Nephron progenitor cell (in vitro differentiated cells): ENCODE measurements around the gene CLASP1.

Experiments
- DNase-seq: peaks from one replicate; pipeline ENCODE4 v3.0.0; 2021
- H3K27ac Mint-ChIP-seq: 2 replicates; pipeline ENCODE4 v1.8.0; 2021; ENCODE audit warnings: mild to moderate bottlenecking, moderate library complexity, mixed read lengths
- H3K27me3 Mint-ChIP-seq: 2 replicates; pipeline ENCODE4 v1.8.0; 2021; ENCODE audit warnings: mild to moderate bottlenecking, low read depth, mixed read lengths; ENCODE audit not compliant: poor library complexity
- H3K36me3 Mint-ChIP-seq: 2 replicates; pipeline ENCODE4 v1.8.0; 2021; ENCODE audit warnings: low read depth, mixed read lengths
- H3K4me1 Mint-ChIP-seq: 2 replicates; pipeline ENCODE4 v1.8.0; 2021; ENCODE audit warnings: mixed read lengths
- H3K4me3 Mint-ChIP-seq: 2 replicates; pipeline ENCODE4 v1.8.0; 2021; ENCODE audit warnings: mild to moderate bottlenecking, moderate library complexity, mixed read lengths
- H3K9me3 Mint-ChIP-seq: 2 replicates; pipeline ENCODE4 v1.8.0; 2021; ENCODE audit warnings: mild to moderate bottlenecking, moderate library complexity, mixed read lengths
- TF ChIP-seq, protein P1 (sequence below): fragments of 200-600 bp; sonication (generic); IDR thresholded peaks from 2 replicates; pipeline ENCODE4 v1.5.0; 2021; ENCODE audit warnings: antibody characterized with exemption

CLASP1 gene

DNA sequence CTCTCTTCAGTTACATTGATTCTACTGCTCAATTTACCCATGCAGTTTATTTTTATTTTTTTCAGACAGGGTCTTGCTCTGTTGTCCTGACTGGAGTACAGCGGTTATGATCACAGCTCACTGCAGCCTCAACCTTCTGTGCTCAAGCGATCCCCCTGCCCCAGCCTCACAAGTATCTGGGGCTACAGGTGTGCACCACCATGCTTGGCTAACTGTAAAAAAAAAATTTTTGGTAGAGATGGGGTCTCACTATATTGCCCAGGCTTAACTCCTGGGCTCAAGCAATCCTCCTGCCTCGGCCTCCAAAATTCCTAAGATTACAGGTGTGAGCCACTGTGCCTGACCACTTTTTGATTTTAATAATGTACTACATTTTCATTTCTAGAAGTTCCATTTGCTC, 212.3 kb downstream of the CLASP1 start:
- Mint-ChIP-seq H3K27me3 (no peaks in the 10 kb centered on the region), H3K9me3 (no peaks in the 10 kb centered on the region)

DNA sequence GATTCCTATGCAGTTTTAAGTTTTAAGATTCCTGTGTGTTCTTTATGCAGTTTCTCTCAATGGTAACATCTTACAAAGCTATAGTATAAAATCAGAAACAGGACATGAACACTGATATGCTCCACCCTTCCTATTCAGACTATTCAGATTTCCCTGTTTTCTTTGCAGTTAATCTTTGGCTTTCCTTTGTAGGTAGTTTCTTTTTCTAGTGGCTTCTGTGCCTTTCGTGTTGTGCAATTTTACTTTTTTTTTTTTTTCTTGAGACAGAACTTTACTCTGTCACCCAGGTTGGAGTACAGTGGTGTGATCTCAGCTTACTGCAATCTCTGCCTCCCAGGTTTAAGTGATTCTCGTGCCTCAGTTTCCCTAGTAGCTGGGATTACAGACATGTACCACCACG, 213.5 kb downstream of the CLASP1 start:
- Mint-ChIP-seq H3K27ac (no peak overlapping the region), H3K4me3 (no peak overlapping the region)
- no peak for DNase-seq

More for the DNA sequence above, 212.3 kb downstream of the CLASP1 start:
- Mint-ChIP-seq H3K27ac (peak overlapping the region; percentile 7), H3K4me1 (no peaks in the 10 kb centered on the region), H3K36me3 (peaks cover 54% of the 10 kb centered on the region), H3K4me3 (no peak overlapping the region)
- TF ChIP-seq, protein P1, sequence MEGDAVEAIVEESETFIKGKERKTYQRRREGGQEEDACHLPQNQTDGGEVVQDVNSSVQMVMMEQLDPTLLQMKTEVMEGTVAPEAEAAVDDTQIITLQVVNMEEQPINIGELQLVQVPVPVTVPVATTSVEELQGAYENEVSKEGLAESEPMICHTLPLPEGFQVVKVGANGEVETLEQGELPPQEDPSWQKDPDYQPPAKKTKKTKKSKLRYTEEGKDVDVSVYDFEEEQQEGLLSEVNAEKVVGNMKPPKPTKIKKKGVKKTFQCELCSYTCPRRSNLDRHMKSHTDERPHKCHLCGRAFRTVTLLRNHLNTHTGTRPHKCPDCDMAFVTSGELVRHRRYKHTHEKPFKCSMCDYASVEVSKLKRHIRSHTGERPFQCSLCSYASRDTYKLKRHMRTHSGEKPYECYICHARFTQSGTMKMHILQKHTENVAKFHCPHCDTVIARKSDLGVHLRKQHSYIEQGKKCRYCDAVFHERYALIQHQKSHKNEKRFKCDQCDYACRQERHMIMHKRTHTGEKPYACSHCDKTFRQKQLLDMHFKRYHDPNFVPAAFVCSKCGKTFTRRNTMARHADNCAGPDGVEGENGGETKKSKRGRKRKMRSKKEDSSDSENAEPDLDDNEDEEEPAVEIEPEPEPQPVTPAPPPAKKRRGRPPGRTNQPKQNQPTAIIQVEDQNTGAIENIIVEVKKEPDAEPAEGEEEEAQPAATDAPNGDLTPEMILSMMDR, result no peak
- DNase-seq, result no peak

DNA sequence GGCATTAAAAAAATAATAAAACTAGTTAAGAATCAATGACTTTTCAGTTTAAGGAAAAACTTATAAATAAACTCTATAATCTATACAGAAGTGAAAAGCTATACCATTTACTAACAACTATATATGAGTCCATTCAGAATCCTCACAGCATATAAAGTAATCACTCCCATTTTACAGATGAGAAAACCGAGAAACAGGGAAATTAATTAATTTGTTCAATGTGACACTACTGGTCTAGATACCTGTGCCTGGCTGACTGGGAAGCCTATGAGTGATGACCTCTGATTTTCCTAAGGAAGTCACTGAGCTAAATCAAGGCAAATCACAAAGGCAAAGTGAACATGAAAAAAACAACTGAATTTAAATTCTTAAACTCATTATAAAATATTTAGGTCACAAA, 218.0 kb downstream of the CLASP1 start:
- peaks cover 32% of the 10 kb centered on the region for H3K4me1 Mint-ChIP-seq
- no peak for DNase-seq
- peaks cover 41% of the 10 kb centered on the region for H3K36me3 Mint-ChIP-seq
- TF ChIP-seq, protein P1, result no peak
- no peak overlapping the region for H3K27ac Mint-ChIP-seq
- H3K9me3 Mint-ChIP-seq, result no peaks in the 10 kb centered on the region
- H3K4me3 Mint-ChIP-seq, result no peak overlapping the region
- no peaks in the 10 kb centered on the region for H3K27me3 Mint-ChIP-seq

More for the DNA sequence above, 213.5 kb downstream of the CLASP1 start:
- H3K9me3 Mint-ChIP-seq, result no peaks in the 10 kb centered on the region
- peaks cover 49% of the 10 kb centered on the region for H3K36me3 Mint-ChIP-seq
- TF ChIP-seq, protein P1, result no peak
- peaks cover 10% of the 10 kb centered on the region for H3K4me1 Mint-ChIP-seq
- no peaks in the 10 kb centered on the region for H3K27me3 Mint-ChIP-seq

DNA sequence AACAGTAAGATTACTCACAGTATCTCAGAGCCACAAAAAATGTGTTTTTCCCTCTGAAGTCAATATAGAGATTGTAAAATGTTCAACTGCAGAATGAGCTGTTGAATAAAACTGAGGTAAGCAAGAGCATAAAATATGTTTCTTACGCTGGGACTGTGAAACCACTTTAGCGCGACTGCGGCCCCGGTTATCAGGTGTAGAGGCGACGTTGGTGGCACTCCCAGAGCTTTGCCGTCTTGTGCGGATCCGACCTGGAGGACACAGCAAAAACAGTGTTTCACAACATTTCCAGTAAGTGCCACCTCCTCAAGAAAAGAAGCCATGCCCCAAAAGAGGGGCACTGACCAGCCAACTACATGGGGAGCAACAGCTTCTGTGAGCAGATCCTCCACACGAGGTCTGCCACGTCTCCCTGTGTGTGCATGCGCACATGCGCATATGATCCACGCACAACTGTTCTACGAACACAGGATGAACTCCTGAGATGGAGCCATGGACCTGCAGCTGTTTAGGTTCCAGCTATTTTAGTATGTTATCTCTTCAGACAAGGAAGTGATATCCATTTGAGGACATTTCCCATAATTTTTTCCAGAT, 219.2 kb downstream of the CLASP1 start:
- DNase-seq, result peak; percentile 10
- Mint-ChIP-seq H3K4me1 (peaks cover 32% of the 10 kb centered on the region), H3K36me3 (peaks cover 39% of the 10 kb centered on the region), H3K4me3 (no peak overlapping the region), H3K27me3 (no peaks in the 10 kb centered on the region), H3K9me3 (no peaks in the 10 kb centered on the region), H3K27ac (peak overlapping the region; percentile 89)
- TF ChIP-seq, protein P1, result no peak

DNA sequence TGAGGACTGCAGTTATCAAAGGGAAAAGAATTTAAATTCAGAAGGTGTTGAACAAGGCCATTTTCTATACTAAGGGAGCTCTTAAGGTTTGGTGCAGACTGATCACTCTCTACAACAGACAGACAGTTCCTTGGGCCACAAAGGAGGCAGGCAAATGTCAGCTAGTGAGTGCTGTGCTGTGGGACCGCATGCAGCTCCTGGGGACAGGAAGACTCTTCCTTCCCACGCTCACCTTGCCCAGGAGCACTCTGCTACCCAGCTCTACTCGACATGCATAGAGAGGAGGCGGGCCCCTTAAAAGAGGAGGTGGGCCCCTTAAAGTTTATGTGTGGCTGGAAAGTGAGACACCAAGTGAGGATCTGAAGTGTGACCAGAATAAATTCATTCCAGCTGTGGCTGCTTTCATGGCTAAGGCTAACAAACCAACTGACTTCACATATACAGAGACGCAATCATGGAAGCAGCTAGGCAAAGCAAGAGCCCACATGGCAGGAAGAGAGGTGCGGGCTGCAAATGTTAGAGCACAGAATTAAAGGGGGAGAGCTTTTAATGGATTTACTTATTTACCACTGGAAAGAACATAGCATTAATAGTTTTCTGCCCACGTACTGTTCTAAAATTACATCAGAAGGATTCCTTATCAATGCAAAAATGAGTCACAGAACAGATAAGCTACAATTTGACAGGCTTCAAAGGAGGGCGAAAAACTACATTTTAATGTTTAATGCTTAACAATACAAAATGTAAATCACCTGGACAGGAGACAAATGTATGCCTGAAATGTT, 220.0 kb downstream of the CLASP1 start:
- peak overlapping the region; percentile 86 for H3K27ac Mint-ChIP-seq
- H3K36me3 Mint-ChIP-seq, result peaks cover 44% of the 10 kb centered on the region
- H3K4me3 Mint-ChIP-seq, result peak overlapping the region; percentile 58
- H3K9me3 Mint-ChIP-seq, result no peaks in the 10 kb centered on the region
- no peaks in the 10 kb centered on the region for H3K27me3 Mint-ChIP-seq
- TF ChIP-seq, protein P1, result no peak
- DNase-seq, result no peak
- peaks cover 32% of the 10 kb centered on the region for H3K4me1 Mint-ChIP-seq
